SK-N-SH treated with all-trans-retinoic acid at 6 μM for 48 hours (cell line): Measurements from ENCODE around the gene C1QTNF2.

ENCODE experiments used
- ATAC-seq: fragments of 200-7000 bp; cut with Tn5 transposase; 3 replicates; pipeline ENCODE4 v1.9.1; 2020; ENCODE audit warnings: mild to moderate bottlenecking, moderate library complexity
- ARNTL ChIP-seq: fragments of 450-650 bp; formaldehyde crosslinking; IDR thresholded peaks from 2 replicates; pipeline ENCODE4 v1.5.0; 2020; ENCODE audit warnings: low read depth, mild to moderate bottlenecking, moderate library complexity, borderline replicate concordance
- CREB5 ChIP-seq: fragments of 250-450 bp; sonication (Bioruptor Pico); IDR thresholded peaks from 2 replicates; pipeline ENCODE4 v1.5.1; 2020; ENCODE audit warnings: low read depth, mild to moderate bottlenecking, moderate library complexity
- CSDC2 ChIP-seq: fragments of 250-450 bp; sonication (Bioruptor Pico); IDR thresholded peaks from 2 replicates; pipeline ENCODE4 v1.5.0; 2020; ENCODE audit warnings: mild to moderate bottlenecking, moderate library complexity
- CSRNP3 ChIP-seq: fragments of 250-450 bp; sonication (Bioruptor Pico); IDR thresholded peaks from 2 replicates; pipeline ENCODE4 v1.5.1; 2021; ENCODE audit warnings: mild to moderate bottlenecking, moderate library complexity
- GLIS3 ChIP-seq: fragments of 250-450 bp; sonication (Bioruptor Pico); IDR thresholded peaks from 2 replicates; pipeline ENCODE4 v1.5.0; 2020; ENCODE audit warnings: mild to moderate bottlenecking, moderate library complexity
- ISL1 ChIP-seq: fragments of 250-450 bp; sonication (Bioruptor Pico); IDR thresholded peaks from 2 replicates; pipeline ENCODE4 v2.1.2; 2022; ENCODE audit warnings: mild to moderate bottlenecking, moderate library complexity
- OSR1 ChIP-seq: fragments of 250-450 bp; sonication (Bioruptor Pico); IDR thresholded peaks from 2 replicates; pipeline ENCODE4 v1.8.0; 2022; ENCODE audit warnings: moderate library complexity, mild to moderate bottlenecking, inconsistent platforms
- PATZ1 ChIP-seq: fragments of 250-450 bp; sonication (Bioruptor Pico); IDR thresholded peaks from 2 replicates; pipeline ENCODE4 v1.8.0; 2020; ENCODE audit warnings: mild to moderate bottlenecking, moderate library complexity, borderline replicate concordance
- POU6F1 ChIP-seq: fragments of 250-450 bp; sonication (Bioruptor Pico); IDR thresholded peaks from 2 replicates; pipeline ENCODE4 v1.8.0; 2021; ENCODE audit warnings: low read depth, mild to moderate bottlenecking, moderate library complexity, borderline replicate concordance
- PPARA ChIP-seq: fragments of 250-450 bp; sonication (Bioruptor Pico); IDR thresholded peaks from 2 replicates; pipeline ENCODE4 v1.5.0; 2020; ENCODE audit warnings: mild to moderate bottlenecking, borderline replicate concordance
- RARB ChIP-seq: fragments of 250-450 bp; sonication (Bioruptor Pico); IDR thresholded peaks from 2 replicates; pipeline ENCODE4 v1.8.0; 2021; ENCODE audit warnings: mild to moderate bottlenecking, moderate library complexity
- SNAI2 ChIP-seq: fragments of 250-450 bp; sonication (Bioruptor Pico); IDR thresholded peaks from 2 replicates; pipeline ENCODE4 v1.5.0; 2020; ENCODE audit warnings: mild to moderate bottlenecking, moderate library complexity
- TCF4 ChIP-seq: fragments of 250-450 bp; sonication (Bioruptor Pico); IDR thresholded peaks from 2 replicates; pipeline ENCODE4 v1.8.0; 2021; ENCODE audit warnings: mild to moderate bottlenecking, moderate library complexity, borderline replicate concordance
- TSHZ2 ChIP-seq: fragments of 250-450 bp; sonication (Bioruptor Pico); IDR thresholded peaks from 2 replicates; pipeline ENCODE4 v1.5.0; 2020; ENCODE audit warnings: mild to moderate bottlenecking, moderate library complexity
- ZC3H10 ChIP-seq: fragments of 250-450 bp; sonication (Bioruptor Pico); IDR thresholded peaks from 2 replicates; pipeline ENCODE4 v1.5.1; 2021; ENCODE audit warnings: mild to moderate bottlenecking, moderate library complexity
- ZFP30 ChIP-seq: fragments of 450-650 bp; formaldehyde crosslinking; IDR thresholded peaks from 2 replicates; pipeline ENCODE4 v1.5.0; 2022; ENCODE audit warnings: mild to moderate bottlenecking, moderate library complexity
- ZNF565 ChIP-seq: fragments of 450-650 bp; formaldehyde crosslinking; conservative IDR thresholded peaks from 2 replicates; pipeline ENCODE4 v1.5.0; 2020; ENCODE audit warnings: low read depth, mild to moderate bottlenecking, moderate library complexity
- ZNF8 ChIP-seq: fragments of 450-650 bp; formaldehyde crosslinking; IDR thresholded peaks from 2 replicates; pipeline ENCODE4 v1.5.0; 2020; ENCODE audit warnings: mild to moderate bottlenecking, moderate library complexity

The C1QTNF2 gene

GRCh38 chr5:160376416-160376815, 6.0 kb upstream of the C1QTNF2 start:
- TF ChIP-seq PATZ1 (CRISPR knock-in tag), result no peak
- TF ChIP-seq TSHZ2 (CRISPR knock-in tag), result no peak
- TF ChIP-seq ZNF565 (CRISPR knock-in tag), result no peak
- no peak for TF ChIP-seq POU6F1
- TF ChIP-seq CREB5 (CRISPR knock-in tag), result no peak
- TF ChIP-seq ZNF8 (CRISPR knock-in tag), result no peak
- no peak for TF ChIP-seq GLIS3 (CRISPR knock-in tag)
- ATAC-seq, result no peak

GRCh38 chr5:160375701-160376100, 5.3 kb upstream of the C1QTNF2 start:
- ATAC-seq, result no peak

More at GRCh38 chr5:160375701-160376100, 5.3 kb upstream of the C1QTNF2 start:
- TF ChIP-seq OSR1 (no peak), PATZ1 (CRISPR knock-in tag) (no peak), ISL1 (CRISPR knock-in tag) (no peak), TCF4 (no peak), RARB (no peak), CSDC2 (CRISPR knock-in tag) (no peak), ZNF565 (CRISPR knock-in tag) (no peak), ZNF8 (CRISPR knock-in tag) (no peak), ARNTL (no peak), ZC3H10 (CRISPR knock-in tag) (no peak), ZFP30 (CRISPR knock-in tag) (no peak), CSRNP3 (no peak), GLIS3 (CRISPR knock-in tag) (no peak), PPARA (CRISPR knock-in tag) (no peak), TSHZ2 (CRISPR knock-in tag) (no peak), CREB5 (CRISPR knock-in tag) (no peak), SNAI2 (CRISPR knock-in tag) (no peak)
